GM10266 (cell line): ENCODE measurements around the gene HOXC4.

ENCODE experiments used
- DNase-seq: peaks from one replicate; pipeline ENCODE4 v3.0.0; 2012; ENCODE audit errors: extremely low spot score
- CTCF ChIP-seq: IDR thresholded peaks from 2 replicates; pipeline ENCODE4 v1.5.1; 2012; ENCODE audit warnings: mild to moderate bottlenecking, low read depth; ENCODE audit not compliant: control insufficient read depth, insufficient read depth; ENCODE audit errors: missing control alignments

HOXC4 gene

DNA sequence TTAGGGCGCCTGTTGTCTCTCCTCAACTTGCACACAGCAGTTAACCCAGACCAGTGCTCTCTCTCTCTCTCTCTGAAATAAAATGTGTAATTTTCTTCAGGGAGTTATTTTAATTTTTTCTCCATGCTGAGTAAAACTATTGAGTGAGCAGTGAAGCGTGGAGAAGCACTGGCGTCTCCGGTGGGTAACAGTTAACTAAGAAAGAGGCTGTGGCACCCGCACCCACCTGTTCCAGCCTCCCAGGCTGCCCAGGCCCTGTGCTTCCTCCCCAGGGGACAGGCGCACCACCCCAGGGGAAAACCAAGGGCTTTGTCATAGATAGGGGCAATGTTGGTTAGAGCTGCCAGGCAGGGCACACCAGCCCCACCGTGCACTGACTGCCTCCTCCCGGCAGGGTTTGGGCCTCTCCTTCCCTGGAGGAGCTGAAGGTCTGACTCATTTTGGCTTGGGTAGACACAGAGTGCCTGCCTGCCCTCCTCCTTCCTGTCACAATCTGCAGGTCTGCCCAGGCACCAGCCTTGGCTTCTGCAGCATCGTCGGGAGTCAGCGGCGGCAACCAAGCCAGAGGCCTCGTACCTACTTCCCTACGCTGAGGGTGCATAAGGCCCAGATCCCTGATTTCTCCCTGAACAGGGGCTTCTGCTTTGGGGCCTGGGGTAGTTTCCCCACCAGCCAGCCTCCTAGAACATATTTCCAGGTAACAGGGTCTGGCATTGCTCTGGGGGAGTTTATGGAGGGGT lies 16.8 kb upstream of the HOXC4 start:
- DNase-seq, result no peak
- TF ChIP-seq CTCF, result no peak

GRCh38 chr12:54037360-54038283 lies 16.0 kb upstream of the HOXC4 start:
- DNase-seq, result no peak
- TF ChIP-seq CTCF, result no peak

DNA sequence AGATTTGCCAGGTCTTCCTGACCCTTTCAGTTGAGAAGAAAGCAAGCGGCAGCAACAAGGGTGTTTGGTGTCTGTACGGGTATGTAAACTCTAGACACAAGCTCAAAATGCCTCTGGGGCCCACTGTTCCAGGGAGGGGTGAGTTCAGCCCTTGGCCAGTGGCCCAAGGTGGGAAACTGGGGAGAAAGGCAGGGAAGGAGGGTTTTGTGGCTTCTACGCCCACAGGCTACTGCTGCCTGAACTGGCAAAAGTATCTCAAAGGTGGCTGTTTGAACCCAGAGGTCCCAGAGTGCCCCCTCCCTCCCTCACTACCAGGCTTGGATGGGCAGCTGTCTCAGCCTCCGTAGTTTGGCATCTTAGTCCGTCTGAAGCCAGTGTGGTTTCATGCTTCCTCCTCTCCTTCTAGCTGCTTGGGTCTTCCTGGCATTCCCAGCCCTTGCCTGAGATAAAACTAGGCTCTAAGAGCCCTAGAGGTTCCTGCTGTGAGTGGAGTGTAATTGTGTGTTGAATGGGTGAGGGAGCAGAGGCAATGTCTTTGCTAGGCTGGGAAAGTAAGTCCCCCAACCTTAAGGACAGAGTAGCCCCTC lies 15.3 kb upstream of the HOXC4 start:
- DNase-seq, result no peak
- TF ChIP-seq CTCF, result no peak

- TF ChIP-seq CTCF, result no peak
- no peak for DNase-seq
Observed at GRCh38 chr12:54038871-54039414, 14.7 kb upstream of the HOXC4 start.

- TF ChIP-seq CTCF, result no peak
- no peak for DNase-seq
Observed at GRCh38 chr12:54039417-54040147, 14.1 kb upstream of the HOXC4 start.

- peak; percentile 71 for DNase-seq
- no peak for TF ChIP-seq CTCF
Observed at GRCh38 chr12:54040148-54040494, 13.5 kb upstream of the HOXC4 start.
